NCI-H82 treated with DMSO at 0.1 percent for 48 hours (cell line): Measurements from ENCODE around the gene ADGRD2.

Source experiments
- DNase-seq: peaks from one replicate; lab custom pipeline; 2025; ENCODE audit not compliant: unreplicated experiment; lab: John Stamatoyannopoulos, UW

Gene ADGRD2

GRCh38 chr9:124495126-124496074 is 45.1 kb downstream of the ADGRD2 start:
- DNase-seq, result no peak

- DNase-seq, result no peak
Measured at GRCh38 chr9:124496075-124496449, 45.8 kb downstream of the ADGRD2 start.

GRCh38 chr9:124496463-124496862 is 46.2 kb downstream of the ADGRD2 start:
- DNase-seq, result no peak

GRCh38 chr9:124497441-124497840 is 47.2 kb downstream of the ADGRD2 start:
- no peak for DNase-seq

- no peak for DNase-seq
Measured at GRCh38 chr9:124498040-124498439, 47.8 kb downstream of the ADGRD2 start.

- no peak for DNase-seq
Measured at GRCh38 chr9:124498499-124499146, 48.4 kb downstream of the ADGRD2 start.

GRCh38 chr9:124499216-124499615 is 49.0 kb downstream of the ADGRD2 start:
- no peak for DNase-seq

- DNase-seq, result no peak
Measured at GRCh38 chr9:124500028-124500795, 50.0 kb downstream of the ADGRD2 start.

- DNase-seq, result no peak
Measured at GRCh38 chr9:124500796-124501611, 50.8 kb downstream of the ADGRD2 start.

GRCh38 chr9:124501771-124502320 is 51.6 kb downstream of the ADGRD2 start:
- DNase-seq, result no peak

- no peak for DNase-seq
Measured at GRCh38 chr9:124502711-124503702, 52.8 kb downstream of the ADGRD2 start.

GRCh38 chr9:124503713-124504529 is 53.7 kb downstream of the ADGRD2 start:
- no peak for DNase-seq

GRCh38 chr9:124504530-124505005 is 54.3 kb downstream of the ADGRD2 start:
- DNase-seq, result no peak

- no peak for DNase-seq
Measured at GRCh38 chr9:124505006-124505900, 55.0 kb downstream of the ADGRD2 start.

- DNase-seq, result no peak
Measured at GRCh38 chr9:124505901-124506346, 55.7 kb downstream of the ADGRD2 start.

GRCh38 chr9:124506433-124506832 is 56.2 kb downstream of the ADGRD2 start:
- no peak for DNase-seq
